ENCODE results near the gene OCRL. TPM values are rescaled to one million over a fixed set of nuclear protein-coding genes. Genes with fewer than 3 reads are reported as not detected.

OCRL gene
- total and polyA plus RNA-seq, 2 experiments from 2014 or later = 3.9 to 16.5 TPM

GRCh38 chrX:129531132-129531531, 8.9 kb upstream of the OCRL start:
- TF ChIP-seq JUNB (IDR thresholded peaks at IDR 0.05; ENCODE audit: unreplicated experiment) (no peak), EZH2 (IDR thresholded peaks at IDR 0.05; ENCODE audit: low read depth, unreplicated experiment) (no peak), ZNF114 (CRISPR knock-in tag; IDR thresholded peaks at IDR 0.05) (no peak), STAT1 (IDR thresholded peaks at IDR 0.05; ENCODE audit: unreplicated experiment) (no peak), CREB1 (CRISPR knock-in tag; IDR thresholded peaks at IDR 0.05; ENCODE audit: low read depth) (no peak), NANOG (IDR thresholded peaks at IDR 0.05; ENCODE audit: borderline replicate concordance) (no peak)
- TF ChIP-seq, protein P1, sequence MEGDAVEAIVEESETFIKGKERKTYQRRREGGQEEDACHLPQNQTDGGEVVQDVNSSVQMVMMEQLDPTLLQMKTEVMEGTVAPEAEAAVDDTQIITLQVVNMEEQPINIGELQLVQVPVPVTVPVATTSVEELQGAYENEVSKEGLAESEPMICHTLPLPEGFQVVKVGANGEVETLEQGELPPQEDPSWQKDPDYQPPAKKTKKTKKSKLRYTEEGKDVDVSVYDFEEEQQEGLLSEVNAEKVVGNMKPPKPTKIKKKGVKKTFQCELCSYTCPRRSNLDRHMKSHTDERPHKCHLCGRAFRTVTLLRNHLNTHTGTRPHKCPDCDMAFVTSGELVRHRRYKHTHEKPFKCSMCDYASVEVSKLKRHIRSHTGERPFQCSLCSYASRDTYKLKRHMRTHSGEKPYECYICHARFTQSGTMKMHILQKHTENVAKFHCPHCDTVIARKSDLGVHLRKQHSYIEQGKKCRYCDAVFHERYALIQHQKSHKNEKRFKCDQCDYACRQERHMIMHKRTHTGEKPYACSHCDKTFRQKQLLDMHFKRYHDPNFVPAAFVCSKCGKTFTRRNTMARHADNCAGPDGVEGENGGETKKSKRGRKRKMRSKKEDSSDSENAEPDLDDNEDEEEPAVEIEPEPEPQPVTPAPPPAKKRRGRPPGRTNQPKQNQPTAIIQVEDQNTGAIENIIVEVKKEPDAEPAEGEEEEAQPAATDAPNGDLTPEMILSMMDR (conservative IDR thresholded peaks at IDR 0.05; ENCODE audit: low read depth in 2 of 2) = no peak
- TF ChIP-seq, protein P2, sequence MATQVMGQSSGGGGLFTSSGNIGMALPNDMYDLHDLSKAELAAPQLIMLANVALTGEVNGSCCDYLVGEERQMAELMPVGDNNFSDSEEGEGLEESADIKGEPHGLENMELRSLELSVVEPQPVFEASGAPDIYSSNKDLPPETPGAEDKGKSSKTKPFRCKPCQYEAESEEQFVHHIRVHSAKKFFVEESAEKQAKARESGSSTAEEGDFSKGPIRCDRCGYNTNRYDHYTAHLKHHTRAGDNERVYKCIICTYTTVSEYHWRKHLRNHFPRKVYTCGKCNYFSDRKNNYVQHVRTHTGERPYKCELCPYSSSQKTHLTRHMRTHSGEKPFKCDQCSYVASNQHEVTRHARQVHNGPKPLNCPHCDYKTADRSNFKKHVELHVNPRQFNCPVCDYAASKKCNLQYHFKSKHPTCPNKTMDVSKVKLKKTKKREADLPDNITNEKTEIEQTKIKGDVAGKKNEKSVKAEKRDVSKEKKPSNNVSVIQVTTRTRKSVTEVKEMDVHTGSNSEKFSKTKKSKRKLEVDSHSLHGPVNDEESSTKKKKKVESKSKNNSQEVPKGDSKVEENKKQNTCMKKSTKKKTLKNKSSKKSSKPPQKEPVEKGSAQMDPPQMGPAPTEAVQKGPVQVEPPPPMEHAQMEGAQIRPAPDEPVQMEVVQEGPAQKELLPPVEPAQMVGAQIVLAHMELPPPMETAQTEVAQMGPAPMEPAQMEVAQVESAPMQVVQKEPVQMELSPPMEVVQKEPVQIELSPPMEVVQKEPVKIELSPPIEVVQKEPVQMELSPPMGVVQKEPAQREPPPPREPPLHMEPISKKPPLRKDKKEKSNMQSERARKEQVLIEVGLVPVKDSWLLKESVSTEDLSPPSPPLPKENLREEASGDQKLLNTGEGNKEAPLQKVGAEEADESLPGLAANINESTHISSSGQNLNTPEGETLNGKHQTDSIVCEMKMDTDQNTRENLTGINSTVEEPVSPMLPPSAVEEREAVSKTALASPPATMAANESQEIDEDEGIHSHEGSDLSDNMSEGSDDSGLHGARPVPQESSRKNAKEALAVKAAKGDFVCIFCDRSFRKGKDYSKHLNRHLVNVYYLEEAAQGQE (IDR thresholded peaks at IDR 0.05; ENCODE audit: unreplicated experiment) = no peak
- Histone ChIP-seq H3K4me2 (no peak overlapping the region), H3K27me3 (ENCODE audit: insufficient read depth) (no peaks in the 10 kb centered on the region), H3K4me3 (no peak overlapping the region), H3F3A (replicated peaks; ENCODE audit: low read depth) (no peaks in the 10 kb centered on the region), H3K36me3 (ENCODE audit: insufficient read depth) (no peaks in the 10 kb centered on the region), H3K79me2 (replicated peaks; ENCODE audit: insufficient read depth) (no peaks in the 10 kb centered on the region), H4K20me1 (replicated peaks; ENCODE audit: insufficient read depth) (no peaks in the 10 kb centered on the region), H3K4me1 (ENCODE audit: insufficient read depth) (no peaks in the 10 kb centered on the region), H2AFZ (no peak overlapping the region), H3K27ac (ENCODE audit: low read depth) (no peak overlapping the region), H3K9me2 (ENCODE audit: insufficient read depth) (no peaks in the 10 kb centered on the region)
- no peaks in the 10 kb centered on the region for H3K9me3 Mint-ChIP-seq
- ATAC-seq (no peak), DNase-seq (ENCODE audit: low spot score) (no peak)
- no peak overlapping the region for H3K4me3 Mint-ChIP-seq
- H3K4me1 Mint-ChIP-seq = no peaks in the 10 kb centered on the region; the same call in 2 of the 3 replicates
- H3K36me3 Mint-ChIP-seq (ENCODE audit: low read depth) = no peaks in the 10 kb centered on the region
- H3K27me3 Mint-ChIP-seq (ENCODE audit: insufficient read depth, low read depth, poor library complexity) = peaks cover 3% of the 10 kb centered on the region
- H3K27ac Mint-ChIP-seq = no peak overlapping the region

DNA sequence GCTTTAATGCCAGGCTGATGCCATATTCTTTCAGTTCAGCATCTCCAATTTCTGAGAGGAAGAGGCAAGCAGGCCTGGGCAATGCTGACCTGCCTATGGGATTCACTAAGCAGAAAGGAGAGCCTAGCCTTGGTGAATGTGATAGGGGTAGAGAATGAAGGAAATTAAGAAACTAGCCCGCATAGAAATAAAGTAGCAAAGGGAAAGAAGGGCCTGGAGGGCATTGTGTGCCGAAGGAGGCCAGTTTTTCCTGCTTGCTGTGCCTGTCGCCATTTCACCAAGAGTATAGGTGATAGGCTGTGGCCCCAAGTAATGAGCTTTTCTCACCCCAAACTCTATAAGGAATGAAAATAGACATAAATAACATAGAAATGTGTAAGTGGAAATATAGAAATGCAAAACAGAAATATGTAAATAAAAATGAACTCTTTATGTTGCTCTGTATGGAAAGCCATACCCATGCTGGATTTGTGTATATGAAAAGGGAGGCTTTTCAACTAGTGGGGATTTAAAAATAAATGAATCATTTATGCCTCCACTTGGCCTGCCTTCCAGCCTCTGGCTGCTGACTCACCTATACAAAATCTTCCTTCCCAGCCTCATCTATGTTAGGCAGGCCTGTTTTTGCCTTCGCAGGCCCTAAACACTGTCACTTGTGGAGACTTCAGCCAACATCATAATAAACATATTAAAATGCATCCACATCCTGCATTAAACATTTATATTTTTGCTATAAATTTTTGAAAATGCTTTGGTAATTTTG, 5.1 kb upstream of the OCRL start:
- ATAC-seq (no peak), DNase-seq (ENCODE audit: low spot score) (no peak)
- Histone ChIP-seq H3K4me3 (no peak overlapping the region), H3K79me2 (replicated peaks; ENCODE audit: insufficient read depth) (no peaks in the 10 kb centered on the region), H3K4me2 (no peak overlapping the region), H3K4me1 (ENCODE audit: insufficient read depth) (no peaks in the 10 kb centered on the region), H2AFZ (no peak overlapping the region), H3K27me3 (ENCODE audit: insufficient read depth) (no peaks in the 10 kb centered on the region), H3K36me3 (ENCODE audit: insufficient read depth) (no peaks in the 10 kb centered on the region), H3K9me2 (ENCODE audit: insufficient read depth) (no peaks in the 10 kb centered on the region), H3K27ac (ENCODE audit: low read depth) (no peak overlapping the region), H3F3A (replicated peaks; ENCODE audit: low read depth) (no peaks in the 10 kb centered on the region), H4K20me1 (replicated peaks; ENCODE audit: insufficient read depth) (no peaks in the 10 kb centered on the region)
- Mint-ChIP-seq H3K9me3 (no peaks in the 10 kb centered on the region), H3K27me3 (ENCODE audit: insufficient read depth, low read depth, poor library complexity) (peaks cover 4% of the 10 kb centered on the region), H3K4me3 (no peak overlapping the region), H3K36me3 (ENCODE audit: low read depth) (no peaks in the 10 kb centered on the region), H3K27ac (no peak overlapping the region), H3K4me1 (peaks cover 4% of the 10 kb centered on the region; the same call in 1 of the 3 replicates)
- TF ChIP-seq EZH2phosphoT487 (IDR thresholded peaks at IDR 0.05; ENCODE audit: unreplicated experiment) = no peak
